HL-60 (cell line): ENCODE results near the gene NLRC5.

Experiments used
- DNase-seq, 2 experiments: peaks; one replicate each; pipeline ENCODE4 v3.0.0-alpha.2; 2010 to 2020; ENCODE audit warnings: low read depth in 1 of 2, low spot score in 1 of 2
- H3K27ac ChIP-seq: fragments of 250-450 bp; sonication (Bioruptor Pico); replicated peaks from 2 replicates; pipeline ENCODE4 v1.5.1; 2020; ENCODE audit warnings: mild to moderate bottlenecking, moderate library complexity
- H3K27me3 ChIP-seq: fragments of 250-450 bp; sonication (Bioruptor Pico); 2 replicates; pipeline ENCODE4 v1.5.1; 2021; ENCODE audit warnings: mild to moderate bottlenecking, moderate library complexity; ENCODE audit not compliant: insufficient read depth, poor library complexity, severe bottlenecking
- H3K4me3 ChIP-seq: replicated peaks from 2 replicates; pipeline ENCODE4 v1.5.1; 2011; ENCODE audit warnings: mild to moderate bottlenecking, control low read depth, low read length; ENCODE audit not compliant: insufficient read depth
- GABPA ChIP-seq: IDR thresholded peaks from 2 replicates; pipeline ENCODE4 v1.6.1; 2012; ENCODE audit warnings: low read depth
- POLR2AphosphoS5 ChIP-seq: IDR thresholded peaks from 2 replicates; pipeline ENCODE4 v1.6.1; 2012; ENCODE audit warnings: low read depth
- REST ChIP-seq: IDR thresholded peaks from 2 replicates; pipeline ENCODE4 v1.6.1; 2012; ENCODE audit warnings: low read depth; ENCODE audit not compliant: insufficient replicate concordance
- SPI1 ChIP-seq: IDR thresholded peaks from 2 replicates; pipeline ENCODE4 v1.6.1; 2012; ENCODE audit warnings: low read depth, mild to moderate bottlenecking, borderline replicate concordance
- TF ChIP-seq, protein P1 (sequence below): IDR thresholded peaks from one replicate; pipeline ENCODE4 v1.5.1; 2011; ENCODE audit warnings: low read length, control low read depth, inconsistent platforms; ENCODE audit not compliant: insufficient read depth

NLRC5 gene

GRCh38 chr16:57064995-57065394, 75.6 kb downstream of the NLRC5 start:
- TF ChIP-seq, protein P1, sequence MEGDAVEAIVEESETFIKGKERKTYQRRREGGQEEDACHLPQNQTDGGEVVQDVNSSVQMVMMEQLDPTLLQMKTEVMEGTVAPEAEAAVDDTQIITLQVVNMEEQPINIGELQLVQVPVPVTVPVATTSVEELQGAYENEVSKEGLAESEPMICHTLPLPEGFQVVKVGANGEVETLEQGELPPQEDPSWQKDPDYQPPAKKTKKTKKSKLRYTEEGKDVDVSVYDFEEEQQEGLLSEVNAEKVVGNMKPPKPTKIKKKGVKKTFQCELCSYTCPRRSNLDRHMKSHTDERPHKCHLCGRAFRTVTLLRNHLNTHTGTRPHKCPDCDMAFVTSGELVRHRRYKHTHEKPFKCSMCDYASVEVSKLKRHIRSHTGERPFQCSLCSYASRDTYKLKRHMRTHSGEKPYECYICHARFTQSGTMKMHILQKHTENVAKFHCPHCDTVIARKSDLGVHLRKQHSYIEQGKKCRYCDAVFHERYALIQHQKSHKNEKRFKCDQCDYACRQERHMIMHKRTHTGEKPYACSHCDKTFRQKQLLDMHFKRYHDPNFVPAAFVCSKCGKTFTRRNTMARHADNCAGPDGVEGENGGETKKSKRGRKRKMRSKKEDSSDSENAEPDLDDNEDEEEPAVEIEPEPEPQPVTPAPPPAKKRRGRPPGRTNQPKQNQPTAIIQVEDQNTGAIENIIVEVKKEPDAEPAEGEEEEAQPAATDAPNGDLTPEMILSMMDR: no peak
- TF ChIP-seq POLR2AphosphoS5 (no peak), SPI1 (no peak), REST (no peak), GABPA (no peak)
- H3K27ac ChIP-seq: no peak overlapping the region
- no peak for DNase-seq
- H3K27me3 ChIP-seq: no peaks in the 10 kb centered on the region
- no peak overlapping the region for H3K4me3 ChIP-seq

- DNase-seq: no peak
- Histone ChIP-seq H3K27me3 (no peaks in the 10 kb centered on the region), H3K4me3 (no peak overlapping the region), H3K27ac (no peak overlapping the region)
- TF ChIP-seq GABPA (no peak), SPI1 (no peak), REST (no peak), POLR2AphosphoS5 (no peak)
- TF ChIP-seq, protein P1: no peak
Observed at GRCh38 chr16:57066625-57067024, 77.3 kb downstream of the NLRC5 start.

DNA sequence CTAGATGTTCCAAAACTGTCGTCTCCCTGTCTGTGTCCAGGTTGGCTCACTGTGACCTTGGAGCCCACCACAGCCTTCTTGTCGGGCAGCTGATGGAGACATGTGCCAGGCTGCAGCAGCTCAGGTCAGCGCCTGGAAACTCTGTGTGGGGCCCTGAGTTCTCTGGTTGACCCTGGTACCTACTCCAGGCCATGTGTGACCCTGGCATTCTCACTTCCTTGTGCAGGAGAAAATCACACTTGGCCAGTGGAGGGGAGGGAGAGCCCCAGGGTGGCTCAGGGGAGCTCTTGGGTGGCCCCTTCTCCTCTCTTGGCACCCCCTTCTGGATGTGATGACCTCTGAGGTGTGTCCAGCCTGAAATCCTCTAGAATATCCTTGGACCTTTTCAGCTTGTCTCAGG, 78.0 kb downstream of the NLRC5 start:
- Histone ChIP-seq H3K4me3 (no peak overlapping the region), H3K27me3 (no peaks in the 10 kb centered on the region), H3K27ac (no peak overlapping the region)
- TF ChIP-seq GABPA (no peak), POLR2AphosphoS5 (no peak), REST (no peak)
- DNase-seq: no peak

DNA sequence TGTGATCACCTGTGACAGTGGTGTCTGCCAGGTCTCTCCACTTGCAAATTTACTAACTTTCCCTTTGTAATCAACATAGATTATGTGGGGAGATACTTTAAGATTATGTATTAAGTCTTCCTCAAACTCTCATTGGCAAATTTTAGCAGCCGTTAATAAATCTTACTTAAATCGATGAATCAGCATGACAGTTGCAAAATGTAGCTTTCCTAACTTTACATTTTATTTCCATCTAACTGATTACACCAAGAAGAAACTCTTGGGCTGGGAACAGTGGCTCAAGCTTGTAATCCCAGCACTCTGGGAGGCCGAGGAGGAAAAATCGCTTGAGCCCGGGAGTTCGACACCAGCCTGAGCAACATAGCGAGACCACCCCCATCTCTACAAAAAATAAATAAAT, 79.7 kb downstream of the NLRC5 start:
- Histone ChIP-seq H3K27me3 (no peaks in the 10 kb centered on the region), H3K4me3 (no peak overlapping the region), H3K27ac (no peak overlapping the region; the same call in 1 of the 2 replicates)
- no peak for DNase-seq
- TF ChIP-seq, protein P1: no peak
- TF ChIP-seq POLR2AphosphoS5 (no peak), SPI1 (no peak)
